IPS-18a (cell line): ENCODE measurements around the gene LANCL2.

Source experiments
- H3K27ac ChIP-seq: one replicate; pipeline ENCODE4 v1.5.1; 2013; ENCODE audit warnings: low read length
- H3K27me3 ChIP-seq: one replicate; pipeline ENCODE4 v1.6.1; 2013; ENCODE audit warnings: mild to moderate bottlenecking, low read length; ENCODE audit not compliant: control insufficient read depth, insufficient read depth
- H3K36me3 ChIP-seq: one replicate; pipeline ENCODE4 v1.6.1; 2013; ENCODE audit warnings: low read depth, low read length; ENCODE audit not compliant: control insufficient read depth
- H3K4me1 ChIP-seq: one replicate; pipeline ENCODE4 v1.6.1; 2013; ENCODE audit warnings: low read depth, low read length; ENCODE audit not compliant: control insufficient read depth
- H3K4me3 ChIP-seq: one replicate; pipeline ENCODE4 v1.5.1; 2013; ENCODE audit warnings: low read length
- H3K9ac ChIP-seq: one replicate; pipeline ENCODE4 v1.6.1; 2013; ENCODE audit warnings: mild to moderate bottlenecking, low read length, moderate library complexity
- H3K9me3 ChIP-seq: one replicate; pipeline ENCODE4 v1.6.1; 2013; ENCODE audit warnings: low read depth, low read length; ENCODE audit not compliant: control insufficient read depth

Gene LANCL2

GRCh38 chr7:55476852-55477780 lies 112.0 kb downstream of the LANCL2 start:
- no peaks in the 10 kb centered on the region for H3K9me3 ChIP-seq
- H3K9ac ChIP-seq: no peak overlapping the region
- H3K27me3 ChIP-seq: no peaks in the 10 kb centered on the region
- H3K4me3 ChIP-seq: no peak overlapping the region
- no peak overlapping the region for H3K27ac ChIP-seq
- H3K4me1 ChIP-seq: peaks cover 3% of the 10 kb centered on the region
- no peaks in the 10 kb centered on the region for H3K36me3 ChIP-seq

- no peak overlapping the region for H3K4me3 ChIP-seq
- H3K27me3 ChIP-seq: no peaks in the 10 kb centered on the region
- H3K27ac ChIP-seq: no peak overlapping the region
- no peak overlapping the region for H3K9ac ChIP-seq
- H3K36me3 ChIP-seq: no peaks in the 10 kb centered on the region
- H3K4me1 ChIP-seq: peaks cover 3% of the 10 kb centered on the region
- H3K9me3 ChIP-seq: no peaks in the 10 kb centered on the region
Measured at GRCh38 chr7:55477781-55478374, 112.7 kb downstream of the LANCL2 start.

DNA sequence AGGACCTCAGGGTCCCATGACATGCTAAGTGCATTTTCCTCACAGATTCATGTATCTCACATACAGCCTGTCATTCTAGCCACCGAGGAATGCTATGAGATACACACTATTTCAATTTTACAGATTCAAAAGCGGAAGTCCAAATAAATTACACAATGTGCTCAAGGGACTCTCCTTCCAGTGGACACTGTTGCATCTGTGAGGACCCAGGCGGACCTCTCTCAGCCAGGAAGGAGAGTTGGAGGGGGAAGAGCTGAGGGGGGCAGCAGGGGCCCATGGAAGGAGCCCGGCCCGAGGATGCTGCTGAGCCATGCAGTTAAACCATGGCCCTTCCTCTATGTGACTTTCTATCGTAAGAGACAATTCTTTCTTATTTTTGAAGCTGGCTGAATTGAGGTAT lies 113.6 kb downstream of the LANCL2 start:
- no peak overlapping the region for H3K27ac ChIP-seq
- no peak overlapping the region for H3K4me3 ChIP-seq

GRCh38 chr7:55481155-55481554 lies 116.0 kb downstream of the LANCL2 start:
- H3K27me3 ChIP-seq: no peaks in the 10 kb centered on the region
- H3K4me3 ChIP-seq: no peak overlapping the region
- H3K9me3 ChIP-seq: no peaks in the 10 kb centered on the region
- peaks cover 3% of the 10 kb centered on the region for H3K4me1 ChIP-seq
- no peak overlapping the region for H3K27ac ChIP-seq
- H3K36me3 ChIP-seq: peaks cover 3% of the 10 kb centered on the region
- H3K9ac ChIP-seq: no peak overlapping the region

More for the DNA sequence above, 113.6 kb downstream of the LANCL2 start:
- Histone ChIP-seq H3K27me3 (no peaks in the 10 kb centered on the region), H3K9me3 (no peaks in the 10 kb centered on the region), H3K9ac (no peak overlapping the region), H3K36me3 (peaks cover 3% of the 10 kb centered on the region), H3K4me1 (peaks cover 3% of the 10 kb centered on the region)

DNA sequence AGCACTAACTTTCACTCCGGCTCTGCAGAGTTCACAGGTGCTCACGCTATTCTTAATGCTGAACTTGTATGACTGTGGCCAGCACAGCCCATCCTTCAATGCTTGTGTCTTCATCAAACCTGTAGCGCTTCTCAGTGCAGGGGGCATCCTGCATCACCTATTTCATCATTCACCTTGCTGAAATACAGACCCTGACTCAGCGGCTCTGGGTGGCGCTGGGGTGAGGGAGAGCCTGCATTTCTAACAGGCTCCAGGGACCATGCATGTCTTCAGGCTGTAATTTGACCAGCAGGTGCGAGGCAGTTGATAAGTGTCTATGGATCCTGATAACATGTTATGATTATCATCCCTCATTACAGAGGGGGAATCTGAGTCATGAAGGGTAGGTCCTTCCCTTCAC lies 117.9 kb downstream of the LANCL2 start:
- no peak overlapping the region for H3K9ac ChIP-seq
- no peaks in the 10 kb centered on the region for H3K27me3 ChIP-seq
- no peak overlapping the region for H3K4me3 ChIP-seq
- no peak overlapping the region for H3K27ac ChIP-seq
- H3K4me1 ChIP-seq: peaks cover 3% of the 10 kb centered on the region
- no peaks in the 10 kb centered on the region for H3K9me3 ChIP-seq
- peaks cover 10% of the 10 kb centered on the region for H3K36me3 ChIP-seq
